Measurements from ENCODE around the gene SYNPO. TPM values are rescaled to one million over a fixed set of nuclear protein-coding genes. Genes with fewer than 3 reads are reported as not detected.

SYNPO gene
- total and polyA plus RNA-seq, 2 donors from 2014 or later: 46.3 to 87.6 TPM

GRCh38 chr5:150632305-150633160 is 7.9 kb upstream of the SYNPO start:
- no peaks in the 10 kb centered on the region for H3K27me3 ChIP-seq (ENCODE audit: control insufficient read depth, insufficient read depth, low read length)
- FAIRE-seq: no peak
- H3K4me1 ChIP-seq (ENCODE audit: control insufficient read depth in 2 of 3, insufficient read depth in 2 of 3, low read depth in 1 of 3, low read length in 3 of 3): peaks cover 0 to 16% (median 11%) of the 10 kb centered on the region in 3 donors
- peak overlapping the region in 1 of 3 donors; percentile 19 for H3K9ac ChIP-seq (ENCODE audit: low read length in 3 of 3)
- no peaks in the 10 kb centered on the region for H3K9me3 ChIP-seq (ENCODE audit: control insufficient read depth in 2 of 3, insufficient read depth in 1 of 3, low read length in 3 of 3)
- intact Hi-C loops (cut with DNase I): no loop called here
- no peak for DNase-seq
- H3K27ac ChIP-seq (ENCODE audit: low read depth in 2 of 2, low read length in 2 of 2): peak overlapping the region in 1 of 2 donors; percentile 17
- no peak for TF ChIP-seq CTCF (IDR thresholded peaks at IDR 0.05; ENCODE audit: borderline replicate concordance, extremely low read depth, insufficient read depth)
- no peak overlapping the region for H3K4me3 ChIP-seq (ENCODE audit: low read length in 3 of 3)
- no peaks in the 10 kb centered on the region for H3K36me3 ChIP-seq (ENCODE audit: control insufficient read depth in 2 of 3, insufficient read depth in 3 of 3, low read length in 3 of 3)

- intact Hi-C loops (cut with DNase I): no loop called here
- Histone ChIP-seq H3K4me1 (ENCODE audit: control insufficient read depth in 2 of 3, insufficient read depth in 2 of 3, low read depth in 1 of 3, low read length in 3 of 3) (peaks cover 0 to 17% (median 13%) of the 10 kb centered on the region in 3 donors), H3K9ac (ENCODE audit: low read length in 3 of 3) (no peak overlapping the region), H3K36me3 (ENCODE audit: control insufficient read depth in 2 of 3, insufficient read depth in 3 of 3, low read length in 3 of 3) (no peaks in the 10 kb centered on the region), H3K4me3 (ENCODE audit: low read length in 3 of 3) (no peak overlapping the region), H3K27me3 (ENCODE audit: control insufficient read depth, insufficient read depth, low read length) (no peaks in the 10 kb centered on the region), H3K9me3 (ENCODE audit: control insufficient read depth in 2 of 3, insufficient read depth in 1 of 3, low read length in 3 of 3) (no peaks in the 10 kb centered on the region), H3K27ac (ENCODE audit: low read depth in 2 of 2, low read length in 2 of 2) (no peak overlapping the region)
- TF ChIP-seq CTCF (IDR thresholded peaks at IDR 0.05; ENCODE audit: borderline replicate concordance, extremely low read depth, insufficient read depth): no peak
- DNase-seq (no peak), FAIRE-seq (no peak)
These were observed 7.0 kb upstream of the SYNPO start for GRCh38 chr5:150633429-150633828.

- FAIRE-seq: no peak
These were observed 3.8 kb upstream of the SYNPO start for GRCh38 chr5:150636391-150637244.

More at GRCh38 chr5:150636391-150637244, 3.8 kb upstream of the SYNPO start:
- no peaks in the 10 kb centered on the region for H3K36me3 ChIP-seq (ENCODE audit: control insufficient read depth in 2 of 3, insufficient read depth in 3 of 3, low read length in 3 of 3)
- no peaks in the 10 kb centered on the region for H3K9me3 ChIP-seq (ENCODE audit: control insufficient read depth in 2 of 3, insufficient read depth in 1 of 3, low read length in 3 of 3)
- H3K4me3 ChIP-seq (ENCODE audit: low read length in 3 of 3): no peak overlapping the region
- DNase-seq: peak in 1 of 5 donors; percentile 84
- H3K9ac ChIP-seq (ENCODE audit: low read length in 3 of 3): no peak overlapping the region
- peaks cover 0 to 32% (median 28%) of the 10 kb centered on the region in 3 donors for H3K4me1 ChIP-seq (ENCODE audit: control insufficient read depth in 2 of 3, insufficient read depth in 2 of 3, low read depth in 1 of 3, low read length in 3 of 3)
- intact Hi-C loops (cut with DNase I): no loop called here
- peak overlapping the region in 1 of 2 donors; percentile 45 for H3K27ac ChIP-seq (ENCODE audit: low read depth in 2 of 2, low read length in 2 of 2)
- no peaks in the 10 kb centered on the region for H3K27me3 ChIP-seq (ENCODE audit: control insufficient read depth, insufficient read depth, low read length)
- TF ChIP-seq CTCF (IDR thresholded peaks at IDR 0.05; ENCODE audit: borderline replicate concordance, extremely low read depth, insufficient read depth): no peak
